ENCODE data around the gene AIF1L.

Gene AIF1L

GRCh38 chr9:131072107-131072870, 24.0 kb upstream of the AIF1L start:
- no peaks in the 10 kb centered on the region for H3K9me3 ChIP-seq (ENCODE audit: insufficient read depth, low read length)
- H3F3A ChIP-seq (ENCODE audit: insufficient read depth) = no peaks in the 10 kb centered on the region
- TF ChIP-seq EZH2phosphoT487 (conservative IDR thresholded peaks at IDR 0.05; ENCODE audit: low read length) (no peak), CTCF (IDR thresholded peaks at IDR 0.05; ENCODE audit: insufficient read depth, low read length, poor library complexity, severe bottlenecking) (no peak)
- H2AFZ ChIP-seq (ENCODE audit: low read depth, low read length, severe bottlenecking) = no peak overlapping the region
- H3K79me2 ChIP-seq (ENCODE audit: insufficient read depth, low read length) = no peaks in the 10 kb centered on the region
- no peak overlapping the region for H3K4me2 ChIP-seq (ENCODE audit: low read depth, low read length, poor library complexity, severe bottlenecking)
- H3K27me3 ChIP-seq (ENCODE audit: low read length) = no peaks in the 10 kb centered on the region
- H3K4me3 ChIP-seq (ENCODE audit: insufficient read depth, low read length, poor library complexity, severe bottlenecking) = no peak overlapping the region
- no peaks in the 10 kb centered on the region for H4K20me1 ChIP-seq (ENCODE audit: low read depth, low read length)
- H3K36me3 ChIP-seq (ENCODE audit: low read length) = no peaks in the 10 kb centered on the region
- H3K9me2 ChIP-seq (replicated peaks; ENCODE audit: insufficient read depth, low read length) = no peaks in the 10 kb centered on the region
- H3K9ac ChIP-seq (ENCODE audit: low read length) = no peak overlapping the region
- no peak overlapping the region for H3K27ac ChIP-seq (ENCODE audit: low read depth, low read length)

- TF ChIP-seq EZH2phosphoT487 (conservative IDR thresholded peaks at IDR 0.05; ENCODE audit: low read length) (no peak), CTCF (IDR thresholded peaks at IDR 0.05; ENCODE audit: insufficient read depth, low read length, poor library complexity, severe bottlenecking) (no peak)
- H3K9me2 ChIP-seq (replicated peaks; ENCODE audit: insufficient read depth, low read length) = no peaks in the 10 kb centered on the region
- no peak overlapping the region for H3K4me3 ChIP-seq (ENCODE audit: insufficient read depth, low read length, poor library complexity, severe bottlenecking)
- no peaks in the 10 kb centered on the region for H3K27me3 ChIP-seq (ENCODE audit: low read length)
- no peak overlapping the region for H3K27ac ChIP-seq (ENCODE audit: low read depth, low read length)
- H3K79me2 ChIP-seq (ENCODE audit: insufficient read depth, low read length) = no peaks in the 10 kb centered on the region
- H3K9me3 ChIP-seq (ENCODE audit: insufficient read depth, low read length) = no peaks in the 10 kb centered on the region
- H3F3A ChIP-seq (ENCODE audit: insufficient read depth) = no peaks in the 10 kb centered on the region
- H3K9ac ChIP-seq (ENCODE audit: low read length) = no peak overlapping the region
- no peaks in the 10 kb centered on the region for H3K36me3 ChIP-seq (ENCODE audit: low read length)
- H4K20me1 ChIP-seq (ENCODE audit: low read depth, low read length) = no peaks in the 10 kb centered on the region
- no peak overlapping the region for H3K4me2 ChIP-seq (ENCODE audit: low read depth, low read length, poor library complexity, severe bottlenecking)
- H2AFZ ChIP-seq (ENCODE audit: low read depth, low read length, severe bottlenecking) = no peak overlapping the region
Measured at GRCh38 chr9:131072871-131073237, 23.5 kb upstream of the AIF1L start.

GRCh38 chr9:131076347-131077195, 19.8 kb upstream of the AIF1L start:
- Histone ChIP-seq H3K4me3 (ENCODE audit: insufficient read depth, low read length, poor library complexity, severe bottlenecking) (no peak overlapping the region), H3K4me2 (ENCODE audit: low read depth, low read length, poor library complexity, severe bottlenecking) (no peak overlapping the region), H3K79me2 (ENCODE audit: insufficient read depth, low read length) (no peaks in the 10 kb centered on the region), H4K20me1 (ENCODE audit: low read depth, low read length) (no peaks in the 10 kb centered on the region), H2AFZ (ENCODE audit: low read depth, low read length, severe bottlenecking) (no peak overlapping the region), H3F3A (ENCODE audit: insufficient read depth) (no peaks in the 10 kb centered on the region), H3K36me3 (ENCODE audit: low read length) (no peaks in the 10 kb centered on the region), H3K9me2 (replicated peaks; ENCODE audit: insufficient read depth, low read length) (no peaks in the 10 kb centered on the region), H3K9me3 (ENCODE audit: insufficient read depth, low read length) (no peaks in the 10 kb centered on the region), H3K9ac (ENCODE audit: low read length) (no peak overlapping the region), H3K27ac (ENCODE audit: low read depth, low read length) (no peak overlapping the region), H3K27me3 (ENCODE audit: low read length) (no peaks in the 10 kb centered on the region)
- TF ChIP-seq EZH2phosphoT487 (conservative IDR thresholded peaks at IDR 0.05; ENCODE audit: low read length) (no peak), CTCF (IDR thresholded peaks at IDR 0.05; ENCODE audit: insufficient read depth, low read length, poor library complexity, severe bottlenecking) (no peak)
